ENCODE measurements around the gene NONO. TPM values are rescaled to one million over a fixed set of nuclear protein-coding genes. Genes with fewer than 3 reads are reported as not detected.
"Not testable (repeated sequence)": the region's sequence is repeated elsewhere in the genome, so short reads cannot be mapped to it uniquely, and the experiment has no call there.

Gene NONO
- total and polyA plus RNA-seq, 2 experiments from 2014 or later: 164 to 298 TPM

GRCh38 chrX:71296806-71297205 lies 13.4 kb downstream of the NONO start:
- Histone ChIP-seq H3K27ac (no peak overlapping the region), H4K20me1 (ENCODE audit: insufficient read depth) (no peaks in the 10 kb centered on the region), H3K9ac (no peak overlapping the region), H3K9me2 (ENCODE audit: insufficient read depth) (no peaks in the 10 kb centered on the region), H3K9me3 (ENCODE audit: low read depth) (no peaks in the 10 kb centered on the region), H3K4me2 (ENCODE audit: unreplicated experiment) (no peak overlapping the region), H3F3A (ENCODE audit: insufficient read depth) (peaks cover 16% of the 10 kb centered on the region; the same call in 1 of the 2 replicates), H3K4me3 (no peak overlapping the region), H3K36me3 (ENCODE audit: low read depth) (peaks cover 30% of the 10 kb centered on the region), H3K27me3 (replicated peaks; ENCODE audit: insufficient read depth) (no peaks in the 10 kb centered on the region), H2AFZ (no peak overlapping the region), H3K4me1 (ENCODE audit: insufficient read depth) (peaks cover 14% of the 10 kb centered on the region), H3K79me2 (ENCODE audit: insufficient read depth) (peaks cover 16% of the 10 kb centered on the region; the same call in 1 of the 2 replicates)
- 84 to 89% methylated on average over 6 of the region's 6 CpGs for WGBS, 2 experiments (ENCODE audit: low coverage in 1 of 2, low lambda C conversion rate in 2 of 2, missing lambda C conversion rate in 2 of 2)
- DNase-seq: no peak
- TF ChIP-seq EZH2phosphoT487 (IDR thresholded peaks at IDR 0.05; ENCODE audit: insufficient read depth, low read depth) (no peak), EZH2 (IDR thresholded peaks at IDR 0.05; ENCODE audit: insufficient read depth, poor library complexity, severe bottlenecking) (no peak)
- in situ Hi-C loops (cut with MboI): no loop called here

GRCh38 chrX:71298119-71298518 lies 14.7 kb downstream of the NONO start:
- in situ Hi-C loops (cut with MboI): no loop called here
- H2AFZ ChIP-seq: no peak overlapping the region
- no peaks in the 10 kb centered on the region for H4K20me1 ChIP-seq (ENCODE audit: insufficient read depth)
- TF ChIP-seq EZH2phosphoT487 (IDR thresholded peaks at IDR 0.05; ENCODE audit: insufficient read depth, low read depth) (no peak), EZH2 (IDR thresholded peaks at IDR 0.05; ENCODE audit: insufficient read depth, poor library complexity, severe bottlenecking) (no peak)
- H3K36me3 ChIP-seq (ENCODE audit: low read depth): peaks cover 30% of the 10 kb centered on the region
- no peaks in the 10 kb centered on the region for H3K9me2 ChIP-seq (ENCODE audit: insufficient read depth)
- H3K4me3 ChIP-seq: no peak overlapping the region
- H3K4me1 ChIP-seq (ENCODE audit: insufficient read depth): 0 out of 2 replicates have a peak, but pooled peaks cover 8% of the 10 kb centered on the region
- H3K27me3 ChIP-seq (replicated peaks; ENCODE audit: insufficient read depth): no peaks in the 10 kb centered on the region
- H3K4me2 ChIP-seq (ENCODE audit: unreplicated experiment): no peak overlapping the region
- no peak overlapping the region for H3K9ac ChIP-seq
- WGBS, 2 experiments (ENCODE audit: low coverage in 1 of 2, low lambda C conversion rate in 2 of 2, missing lambda C conversion rate in 2 of 2): 98% methylated on average over 3 of the region's 3 CpGs
- H3K27ac ChIP-seq: no peak overlapping the region
- H3F3A ChIP-seq (ENCODE audit: insufficient read depth): peaks cover 7% of the 10 kb centered on the region; the same call in 1 of the 2 replicates
- no peaks in the 10 kb centered on the region for H3K9me3 ChIP-seq (ENCODE audit: low read depth)
- H3K79me2 ChIP-seq (ENCODE audit: insufficient read depth): peaks cover 11% of the 10 kb centered on the region; the same call in 1 of the 2 replicates
- DNase-seq: no peak

GRCh38 chrX:71300064-71300463 lies 16.6 kb downstream of the NONO start:
- H3K9me2 ChIP-seq (ENCODE audit: insufficient read depth); H3K27ac ChIP-seq; H3K4me1 ChIP-seq (ENCODE audit: insufficient read depth); H3K4me3 ChIP-seq; H3K27me3 ChIP-seq (replicated peaks; ENCODE audit: insufficient read depth); DNase-seq; H3F3A ChIP-seq (ENCODE audit: insufficient read depth); H3K9me3 ChIP-seq (ENCODE audit: low read depth); H3K4me2 ChIP-seq (ENCODE audit: unreplicated experiment); H4K20me1 ChIP-seq (ENCODE audit: insufficient read depth); in situ Hi-C loops (cut with MboI); H2AFZ ChIP-seq; H3K79me2 ChIP-seq (ENCODE audit: insufficient read depth); H3K9ac ChIP-seq: not testable (repeated sequence)
- peaks cover 27% of the 10 kb centered on the region for H3K36me3 ChIP-seq (ENCODE audit: low read depth)
- WGBS, 2 experiments (ENCODE audit: low coverage in 1 of 2, low lambda C conversion rate in 2 of 2, missing lambda C conversion rate in 2 of 2): 62 to 70% methylated on average over 7 of the region's 7 CpGs

- H3K9me2 ChIP-seq (ENCODE audit: insufficient read depth); H3F3A ChIP-seq (ENCODE audit: insufficient read depth); in situ Hi-C loops (cut with MboI); DNase-seq; H3K9ac ChIP-seq; H3K79me2 ChIP-seq (ENCODE audit: insufficient read depth); H3K4me2 ChIP-seq (ENCODE audit: unreplicated experiment); H3K9me3 ChIP-seq (ENCODE audit: low read depth); H3K4me3 ChIP-seq; H2AFZ ChIP-seq; H4K20me1 ChIP-seq (ENCODE audit: insufficient read depth); H3K27ac ChIP-seq; H3K4me1 ChIP-seq (ENCODE audit: insufficient read depth); H3K27me3 ChIP-seq (replicated peaks; ENCODE audit: insufficient read depth): not testable (repeated sequence)
- WGBS, 2 experiments (ENCODE audit: low coverage in 1 of 2, low lambda C conversion rate in 2 of 2, missing lambda C conversion rate in 2 of 2): 84 to 87% methylated on average over 6 to 7 of the region's 7 CpGs
- peaks cover 22% of the 10 kb centered on the region for H3K36me3 ChIP-seq (ENCODE audit: low read depth)
These were observed 17.1 kb downstream of the NONO start for GRCh38 chrX:71300495-71300894.
